Measurements from ENCODE around the gene IGFLR1. TPM values are rescaled to one million over a fixed set of nuclear protein-coding genes. Genes with fewer than 3 reads are reported as not detected.

IGFLR1 gene
- total RNA-seq, 1 experiment from 2014 or later = 4.9 TPM

DNA sequence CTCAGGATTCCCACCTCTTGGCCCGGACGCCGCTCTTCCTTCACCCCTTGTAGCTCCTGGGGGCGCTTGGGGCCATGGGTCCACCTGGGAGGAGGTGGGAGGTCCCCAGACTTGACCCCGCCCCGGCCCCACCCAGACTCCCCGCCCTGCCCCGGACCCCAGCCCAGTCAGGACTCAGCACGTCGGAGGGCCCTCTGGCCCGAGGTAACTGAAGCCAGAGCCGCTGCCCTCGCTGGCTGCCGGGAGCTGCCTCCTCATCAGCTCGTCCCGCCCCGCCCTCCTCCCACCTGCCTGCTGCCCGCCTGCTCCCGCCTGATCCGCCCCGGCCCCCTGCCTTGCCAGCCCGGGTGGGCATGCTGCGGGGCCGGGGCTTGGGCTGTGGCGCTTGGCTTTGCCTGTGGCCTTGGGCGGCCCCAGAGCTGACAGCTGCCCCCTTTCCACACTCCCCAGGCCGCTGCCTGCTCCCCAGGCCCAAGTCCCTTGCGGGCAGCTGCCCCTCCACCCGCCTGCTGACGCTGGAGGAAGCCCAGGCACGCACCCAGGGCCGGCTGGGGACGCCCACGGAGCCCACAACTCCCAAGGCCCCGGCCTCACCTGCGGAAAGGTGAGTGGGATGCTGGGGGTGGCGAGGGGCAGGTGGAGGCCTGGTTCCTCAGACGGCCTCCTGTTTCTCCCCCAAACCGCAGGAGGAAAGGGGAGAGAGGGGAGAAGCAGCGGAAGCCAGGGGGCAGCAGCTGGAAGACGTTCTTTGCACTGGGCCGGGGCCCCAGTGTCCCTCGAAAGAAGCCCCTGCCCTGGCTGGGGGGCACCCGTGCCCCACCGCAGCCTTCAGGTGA lies 42.5 kb upstream of the IGFLR1 start:
- H3K36me3 ChIP-seq (ENCODE audit: insufficient read depth, low read length, poor library complexity, severe bottlenecking) = peaks cover 14% of the 10 kb centered on the region
- DNase-seq (ENCODE audit: low spot score) = no peak
- no TSS peak for BruUV-seq (replicated peaks)
- ChIA-PET CTCF (interaction anchor here (0.5 kb wide), 1 partner anchor 197 kb away, joined by 4 read pairs; no protein-coding TSS in a partner anchor), POLR2A (ENCODE audit: low non-redundant PET) (no interaction called here)
- no peak overlapping the region for H3K4me3 ChIP-seq (ENCODE audit: low read depth, low read length, poor library complexity, severe bottlenecking)
- H3K9me3 ChIP-seq (ENCODE audit: low read depth, low read length, poor library complexity, severe bottlenecking) = no peaks in the 10 kb centered on the region
- TF ChIP-seq, protein P1, sequence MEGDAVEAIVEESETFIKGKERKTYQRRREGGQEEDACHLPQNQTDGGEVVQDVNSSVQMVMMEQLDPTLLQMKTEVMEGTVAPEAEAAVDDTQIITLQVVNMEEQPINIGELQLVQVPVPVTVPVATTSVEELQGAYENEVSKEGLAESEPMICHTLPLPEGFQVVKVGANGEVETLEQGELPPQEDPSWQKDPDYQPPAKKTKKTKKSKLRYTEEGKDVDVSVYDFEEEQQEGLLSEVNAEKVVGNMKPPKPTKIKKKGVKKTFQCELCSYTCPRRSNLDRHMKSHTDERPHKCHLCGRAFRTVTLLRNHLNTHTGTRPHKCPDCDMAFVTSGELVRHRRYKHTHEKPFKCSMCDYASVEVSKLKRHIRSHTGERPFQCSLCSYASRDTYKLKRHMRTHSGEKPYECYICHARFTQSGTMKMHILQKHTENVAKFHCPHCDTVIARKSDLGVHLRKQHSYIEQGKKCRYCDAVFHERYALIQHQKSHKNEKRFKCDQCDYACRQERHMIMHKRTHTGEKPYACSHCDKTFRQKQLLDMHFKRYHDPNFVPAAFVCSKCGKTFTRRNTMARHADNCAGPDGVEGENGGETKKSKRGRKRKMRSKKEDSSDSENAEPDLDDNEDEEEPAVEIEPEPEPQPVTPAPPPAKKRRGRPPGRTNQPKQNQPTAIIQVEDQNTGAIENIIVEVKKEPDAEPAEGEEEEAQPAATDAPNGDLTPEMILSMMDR (conservative IDR thresholded peaks at IDR 0.05; ENCODE audit: low read depth, low read length) = no peak
- TF ChIP-seq EZH2 (IDR thresholded peaks at IDR 0.05; ENCODE audit: borderline replicate concordance, low read depth, low read length, poor library complexity, severe bottlenecking) = no peak
- H3K27ac ChIP-seq (ENCODE audit: low read depth, low read length, poor library complexity, severe bottlenecking) = no peak overlapping the region
- no peaks in the 10 kb centered on the region for H3K4me1 ChIP-seq (ENCODE audit: insufficient read depth, low read length, poor library complexity, severe bottlenecking)
- no peaks in the 10 kb centered on the region for H3K27me3 ChIP-seq (replicated peaks; ENCODE audit: insufficient read depth, low read depth, low read length, poor library complexity)
- intact Hi-C loops (cut with micrococcal nuclease; ENCODE audit: unreplicated experiment) = no loop called here

DNA sequence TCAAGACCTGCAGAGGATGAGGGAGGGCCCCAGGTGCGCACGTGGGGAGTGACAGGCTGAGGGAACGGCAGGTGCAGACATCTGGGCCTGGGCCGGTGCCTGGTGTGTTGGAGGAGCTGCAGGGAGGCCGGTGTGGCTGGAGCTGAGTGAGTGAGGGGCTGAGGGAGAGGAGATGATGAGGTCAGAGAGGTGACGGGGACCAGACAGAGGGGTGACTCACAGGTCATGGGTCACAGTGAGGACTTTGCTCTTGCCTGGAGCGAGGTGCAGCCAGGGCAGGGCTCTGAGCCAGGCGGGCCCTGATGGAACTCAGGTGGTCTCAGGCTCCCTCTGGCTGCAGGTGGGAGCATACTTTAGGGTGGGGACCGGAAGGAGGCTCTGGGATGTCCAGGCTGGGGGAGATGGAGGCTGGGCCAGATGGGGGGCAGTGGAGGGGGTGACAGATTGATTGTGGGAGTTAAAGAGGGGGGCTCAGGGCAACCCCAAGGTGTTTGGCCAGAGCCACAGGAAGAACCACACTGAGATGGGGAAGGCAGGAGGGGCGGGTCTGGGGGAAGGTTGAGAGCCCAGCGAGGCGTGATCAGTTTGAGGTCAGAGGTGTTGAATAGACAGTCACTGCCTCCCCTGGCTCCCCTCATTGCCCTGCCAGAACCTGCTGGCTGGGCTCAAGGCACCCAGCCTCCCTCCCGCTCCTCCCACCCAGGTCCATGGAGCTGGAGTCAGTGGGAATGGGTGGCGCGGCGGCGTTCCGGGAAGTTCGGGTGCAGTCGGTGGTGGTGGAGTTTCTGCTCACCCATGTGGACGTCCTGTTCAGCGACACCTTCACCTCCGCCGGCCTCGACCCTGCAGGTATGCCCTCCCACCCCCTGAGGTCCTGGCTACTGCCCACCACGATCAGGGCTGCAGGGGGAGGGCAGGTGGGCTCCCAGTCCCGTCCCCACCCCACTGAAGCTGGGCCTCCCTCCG lies 41.5 kb upstream of the IGFLR1 start:
- Histone ChIP-seq H3K36me3 (ENCODE audit: insufficient read depth, low read length, poor library complexity, severe bottlenecking) (peaks cover 19% of the 10 kb centered on the region), H3K27me3 (replicated peaks; ENCODE audit: insufficient read depth, low read depth, low read length, poor library complexity) (no peaks in the 10 kb centered on the region), H3K9me3 (ENCODE audit: low read depth, low read length, poor library complexity, severe bottlenecking) (no peaks in the 10 kb centered on the region), H3K4me1 (ENCODE audit: insufficient read depth, low read length, poor library complexity, severe bottlenecking) (no peaks in the 10 kb centered on the region), H3K27ac (ENCODE audit: low read depth, low read length, poor library complexity, severe bottlenecking) (no peak overlapping the region), H3K4me3 (ENCODE audit: low read depth, low read length, poor library complexity, severe bottlenecking) (no peak overlapping the region)
- ChIA-PET CTCF (interaction anchor here (0.5 kb wide), 1 partner anchor 197 kb away, joined by 4 read pairs; no protein-coding TSS in a partner anchor), POLR2A (ENCODE audit: low non-redundant PET) (no interaction called here)
- BruUV-seq (replicated peaks) = no TSS peak
- TF ChIP-seq EZH2 (IDR thresholded peaks at IDR 0.05; ENCODE audit: borderline replicate concordance, low read depth, low read length, poor library complexity, severe bottlenecking) = no peak
- TF ChIP-seq, protein P1 (conservative IDR thresholded peaks at IDR 0.05; ENCODE audit: low read depth, low read length) = no peak
- no peak for DNase-seq (ENCODE audit: low spot score)
- intact Hi-C loops (cut with micrococcal nuclease; ENCODE audit: unreplicated experiment) = no loop called here

DNA sequence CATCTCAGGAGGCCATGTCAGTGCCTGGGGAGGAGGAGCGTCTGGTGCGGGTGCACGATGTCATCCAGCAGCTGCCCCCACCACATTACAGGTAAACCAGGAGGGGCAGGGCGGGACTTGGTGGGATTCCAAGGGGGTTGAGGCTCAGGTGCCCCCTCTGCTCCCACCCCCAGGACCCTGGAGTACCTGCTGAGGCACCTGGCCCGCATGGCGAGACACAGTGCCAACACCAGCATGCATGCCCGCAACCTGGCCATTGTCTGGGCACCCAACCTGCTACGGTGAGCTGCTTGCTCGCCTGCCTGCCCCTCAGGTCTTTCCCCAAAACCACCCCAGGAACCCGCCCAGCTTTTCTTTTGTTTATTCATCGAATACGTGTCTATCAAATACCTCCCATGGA lies 40.3 kb upstream of the IGFLR1 start:
- no TSS peak for BruUV-seq (replicated peaks)
- Histone ChIP-seq H3K36me3 (ENCODE audit: insufficient read depth, low read length, poor library complexity, severe bottlenecking) (peaks cover 30% of the 10 kb centered on the region), H3K27ac (ENCODE audit: low read depth, low read length, poor library complexity, severe bottlenecking) (no peak overlapping the region), H3K4me1 (ENCODE audit: insufficient read depth, low read length, poor library complexity, severe bottlenecking) (no peaks in the 10 kb centered on the region), H3K9me3 (ENCODE audit: low read depth, low read length, poor library complexity, severe bottlenecking) (no peaks in the 10 kb centered on the region), H3K27me3 (replicated peaks; ENCODE audit: insufficient read depth, low read depth, low read length, poor library complexity) (no peaks in the 10 kb centered on the region), H3K4me3 (ENCODE audit: low read depth, low read length, poor library complexity, severe bottlenecking) (no peak overlapping the region)
- ChIA-PET CTCF (no interaction called here), POLR2A (ENCODE audit: low non-redundant PET) (no interaction called here)
- DNase-seq (ENCODE audit: low spot score) = no peak
- intact Hi-C loops (cut with micrococcal nuclease; ENCODE audit: unreplicated experiment) = no loop called here
- TF ChIP-seq EZH2 (IDR thresholded peaks at IDR 0.05; ENCODE audit: borderline replicate concordance, low read depth, low read length, poor library complexity, severe bottlenecking) = no peak
- TF ChIP-seq, protein P1 (conservative IDR thresholded peaks at IDR 0.05; ENCODE audit: low read depth, low read length) = no peak
